ENCODE data around the gene CXCL8.

CXCL8 gene

GRCh38 chr4:73723928-73724327 lies 16.4 kb upstream of the CXCL8 start:
- in situ Hi-C loops (cut with HindIII; ENCODE audit: low pct_unique_long_range_greater_than_20kb, low sequenced_read_pairs): no loop called here
- DNase-seq (ENCODE audit: low read depth in 1 of 2, low spot score in 1 of 2): no peak
- no peak for TF ChIP-seq JUND (IDR thresholded peaks at IDR 0.05; ENCODE audit: low read depth)

DNA sequence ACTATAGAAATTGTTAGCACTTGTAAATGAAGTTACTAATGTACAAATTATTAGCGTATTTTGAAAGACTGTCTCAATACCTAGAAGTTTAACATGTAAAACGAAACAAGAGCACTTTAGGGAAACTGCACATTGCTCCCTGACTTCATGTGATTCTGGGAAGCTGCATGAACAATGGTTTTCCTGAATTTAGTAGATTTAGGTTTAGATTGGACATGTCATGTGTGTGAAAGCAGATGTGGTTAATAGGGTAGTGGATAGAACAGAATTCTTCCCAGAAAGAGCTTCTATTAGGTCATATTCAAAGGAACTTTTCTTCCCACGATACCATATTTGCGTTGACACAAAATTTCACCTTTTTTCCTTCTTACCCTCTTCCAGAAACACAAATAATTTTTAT lies 14.9 kb upstream of the CXCL8 start:
- in situ Hi-C loops (cut with HindIII; ENCODE audit: low pct_unique_long_range_greater_than_20kb, low sequenced_read_pairs): no loop called here
- no peak for TF ChIP-seq JUND (IDR thresholded peaks at IDR 0.05; ENCODE audit: low read depth)
- no peak for DNase-seq (ENCODE audit: low read depth in 1 of 2, low spot score in 1 of 2)

GRCh38 chr4:73725985-73726384 lies 14.4 kb upstream of the CXCL8 start:
- DNase-seq (ENCODE audit: low read depth in 1 of 2, low spot score in 1 of 2): peak in 1 of 2 experiments; percentile 18
- in situ Hi-C loops (cut with HindIII; ENCODE audit: low pct_unique_long_range_greater_than_20kb, low sequenced_read_pairs): no loop called here

GRCh38 chr4:73727685-73728084 lies 12.7 kb upstream of the CXCL8 start:
- in situ Hi-C loops (cut with HindIII; ENCODE audit: low pct_unique_long_range_greater_than_20kb, low sequenced_read_pairs): no loop called here
- DNase-seq (ENCODE audit: low read depth in 1 of 2, low spot score in 1 of 2): no peak

More at GRCh38 chr4:73725985-73726384, 14.4 kb upstream of the CXCL8 start:
- TF ChIP-seq JUND (IDR thresholded peaks at IDR 0.05; ENCODE audit: low read depth): no peak

GRCh38 chr4:73728091-73728741 lies 12.2 kb upstream of the CXCL8 start:
- in situ Hi-C loops (cut with HindIII; ENCODE audit: low pct_unique_long_range_greater_than_20kb, low sequenced_read_pairs): no loop called here
- no peak for DNase-seq (ENCODE audit: low read depth in 1 of 2, low spot score in 1 of 2)
- TF ChIP-seq JUND (IDR thresholded peaks at IDR 0.05; ENCODE audit: low read depth): no peak

More at GRCh38 chr4:73727685-73728084, 12.7 kb upstream of the CXCL8 start:
- TF ChIP-seq JUND (IDR thresholded peaks at IDR 0.05; ENCODE audit: low read depth): no peak

- in situ Hi-C loops (cut with HindIII; ENCODE audit: low pct_unique_long_range_greater_than_20kb, low sequenced_read_pairs): no loop called here
- peak; percentile 17 to 57 for DNase-seq (ENCODE audit: low read depth in 1 of 2, low spot score in 1 of 2)
- no peak for TF ChIP-seq JUND (IDR thresholded peaks at IDR 0.05; ENCODE audit: low read depth)
Measured at GRCh38 chr4:73729534-73730165, 10.7 kb upstream of the CXCL8 start.

DNA sequence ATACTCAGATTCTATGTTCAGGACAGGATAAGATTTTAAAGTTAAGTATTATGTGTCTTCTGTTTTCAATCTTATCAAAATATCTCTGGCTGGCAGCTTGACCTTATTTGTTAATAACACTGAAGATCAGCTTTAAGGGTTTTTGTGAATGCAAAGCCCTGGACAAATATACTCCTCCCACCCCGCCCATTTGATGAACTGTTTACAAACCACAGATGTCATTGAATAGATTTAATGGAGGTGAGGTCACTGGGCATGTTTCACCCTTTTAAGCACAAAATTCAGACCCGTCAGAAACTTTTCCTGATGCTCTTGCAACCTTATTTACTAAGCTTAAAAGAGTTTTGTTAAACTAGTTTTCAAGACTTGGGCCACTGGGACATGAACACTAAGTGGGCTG lies 10.1 kb upstream of the CXCL8 start:
- no peak for DNase-seq (ENCODE audit: low read depth in 1 of 2, low spot score in 1 of 2)
- in situ Hi-C loops (cut with HindIII; ENCODE audit: low pct_unique_long_range_greater_than_20kb, low sequenced_read_pairs): no loop called here
- TF ChIP-seq JUND (IDR thresholded peaks at IDR 0.05; ENCODE audit: low read depth): no peak

DNA sequence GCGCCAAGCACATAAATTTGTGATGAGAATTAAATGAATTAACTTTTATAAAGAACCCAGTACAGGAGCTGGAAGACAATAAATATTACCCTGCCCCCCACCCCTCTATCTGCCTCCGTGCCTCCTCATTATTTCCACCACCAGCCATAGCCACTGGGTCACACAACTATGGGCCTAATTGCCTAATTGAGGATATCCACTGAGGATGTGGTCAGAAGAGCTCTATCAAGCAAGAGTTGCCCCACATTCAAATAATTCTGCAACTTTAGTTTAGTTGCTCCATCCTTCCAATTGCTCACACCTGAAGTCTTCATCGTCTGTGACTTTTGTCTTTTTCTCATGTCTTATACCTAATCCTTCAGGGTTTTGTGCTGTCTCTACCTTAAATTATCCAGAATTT lies 9.5 kb upstream of the CXCL8 start:
- TF ChIP-seq JUND (IDR thresholded peaks at IDR 0.05; ENCODE audit: low read depth): no peak
- in situ Hi-C loops (cut with HindIII; ENCODE audit: low pct_unique_long_range_greater_than_20kb, low sequenced_read_pairs): no loop called here
- DNase-seq (ENCODE audit: low read depth in 1 of 2, low spot score in 1 of 2): no peak

- no peak for TF ChIP-seq JUND (IDR thresholded peaks at IDR 0.05; ENCODE audit: low read depth)
- DNase-seq (ENCODE audit: low read depth in 1 of 2, low spot score in 1 of 2): no peak
- in situ Hi-C loops (cut with HindIII; ENCODE audit: low pct_unique_long_range_greater_than_20kb, low sequenced_read_pairs): no loop called here
Measured at GRCh38 chr4:73731968-73732610, 8.3 kb upstream of the CXCL8 start.

DNA sequence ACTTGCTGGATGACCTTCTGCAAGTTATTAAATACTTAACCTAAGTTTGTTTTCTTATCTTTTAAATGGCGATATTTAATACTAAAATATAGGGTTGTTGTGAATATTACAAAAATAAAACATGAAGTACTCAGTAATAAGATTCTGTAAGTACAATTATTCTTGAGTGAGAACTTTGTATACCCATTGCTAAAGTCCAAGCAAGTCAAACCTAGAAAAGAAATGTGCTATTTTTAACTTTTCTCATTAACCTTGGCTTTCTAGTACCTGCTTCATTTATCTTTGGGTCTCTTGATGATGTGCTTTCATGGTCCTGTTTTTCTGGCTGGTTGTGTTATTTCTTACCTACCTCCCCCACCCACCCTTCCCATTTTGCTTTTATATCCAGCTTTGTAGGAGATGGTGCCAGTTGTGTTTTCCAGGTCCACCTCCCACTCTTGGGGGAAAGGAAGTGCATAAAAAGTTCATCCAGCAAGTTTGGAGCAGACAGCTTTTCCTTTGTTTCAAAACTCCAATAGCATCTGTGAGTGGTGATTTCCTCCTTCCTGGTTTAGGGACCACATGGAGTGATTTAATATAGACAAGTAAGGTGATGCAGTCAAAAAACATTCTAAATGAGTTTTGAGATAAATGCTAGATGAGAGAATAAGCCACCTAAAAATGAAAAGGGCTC lies 7.5 kb upstream of the CXCL8 start:
- no peak for DNase-seq (ENCODE audit: low read depth in 1 of 2, low spot score in 1 of 2)
- TF ChIP-seq JUND (IDR thresholded peaks at IDR 0.05; ENCODE audit: low read depth): no peak
- in situ Hi-C loops (cut with HindIII; ENCODE audit: low pct_unique_long_range_greater_than_20kb, low sequenced_read_pairs): no loop called here

- DNase-seq (ENCODE audit: low read depth in 1 of 2, low spot score in 1 of 2): no peak
- no peak for TF ChIP-seq JUND (IDR thresholded peaks at IDR 0.05; ENCODE audit: low read depth)
- in situ Hi-C loops (cut with HindIII; ENCODE audit: low pct_unique_long_range_greater_than_20kb, low sequenced_read_pairs): no loop called here
Measured at GRCh38 chr4:73734530-73735001, 5.8 kb upstream of the CXCL8 start.

DNA sequence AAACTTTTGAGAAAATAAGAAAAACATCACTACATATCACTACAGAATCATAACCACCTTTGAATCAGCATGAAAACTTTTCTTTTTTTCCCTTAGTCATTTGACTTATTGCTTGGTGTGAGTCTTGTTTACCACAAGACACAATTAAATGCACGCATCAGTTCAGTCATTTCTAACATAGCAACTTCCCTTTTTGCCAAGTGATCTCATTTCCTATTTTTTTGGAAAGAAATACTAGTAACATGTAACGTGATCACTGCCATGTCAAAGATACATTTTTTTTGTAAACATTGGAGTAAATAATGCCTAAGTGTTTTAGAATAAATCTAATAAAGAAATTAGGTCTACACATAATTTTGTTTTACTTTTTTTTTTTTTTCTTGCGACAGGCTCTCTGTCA lies 5.1 kb upstream of the CXCL8 start:
- no peak for TF ChIP-seq JUND (IDR thresholded peaks at IDR 0.05; ENCODE audit: low read depth)
- in situ Hi-C loops (cut with HindIII; ENCODE audit: low pct_unique_long_range_greater_than_20kb, low sequenced_read_pairs): no loop called here
- no peak for DNase-seq (ENCODE audit: low read depth in 1 of 2, low spot score in 1 of 2)

All from T47D (cell line).